Heart left ventricle (tissue), 16 donors: Measurements from ENCODE around the gene DNAJB2. TPM values are rescaled to one million over a fixed set of nuclear protein-coding genes. Genes with fewer than 3 reads are reported as not detected.
A peak's percentile ranks its signal among the peaks of the same experiment; 100 is the strongest.
"Not testable (repeated sequence)": the region's sequence is repeated elsewhere in the genome, so short reads cannot be mapped to it uniquely, and the experiment has no call there.

Experiments used
- ATAC-seq, 4 donors: fragments of 200-7000 bp; cut with Tn5 transposase; one replicate each; pipeline ENCODE4 v1.9.1; 2020 to 2022; ENCODE audit warnings: moderate library complexity in 4 of 4, mild to moderate bottlenecking in 3 of 4, moderate number of reproducible peaks in 1 of 4
- DNase-seq, 5 donors: peaks; one replicate each; pipeline ENCODE4 v3.0.0-alpha.2; 2020
- H3K27ac ChIP-seq, 12 donors: fragments of 200-600 bp; sonication (generic) in 4 of 12; one replicate each; pipeline versions ENCODE4 v1.5.0 to v1.8.0; 2016 to 2022; ENCODE audit warnings: mild to moderate bottlenecking in 2 of 12
- H3K27me3 ChIP-seq, 9 donors: fragments of 200-600 bp; sonication (generic) in 2 of 9; one replicate each; pipeline versions ENCODE4 v1.5.1 to v1.8.0; 2016 to 2022; ENCODE audit warnings: mild to moderate bottlenecking in 3 of 9
- H3K36me3 ChIP-seq, 9 donors: fragments of 200-600 bp; sonication (generic) in 2 of 9; one replicate each; pipeline versions ENCODE4 v1.5.0 to v1.8.0; 2018 to 2022; ENCODE audit warnings: mild to moderate bottlenecking in 2 of 9
- H3K4me1 ChIP-seq, 12 donors: fragments of 200-600 bp; sonication (generic) in 4 of 12; one replicate each; pipeline versions ENCODE4 v1.5.0 to v1.8.0; 2016 to 2022; ENCODE audit warnings: mild to moderate bottlenecking in 3 of 12
- H3K4me3 ChIP-seq, 12 donors: fragments of 200-600 bp; sonication (generic) in 4 of 12; one replicate each; pipeline versions ENCODE4 v1.5.0 to v1.8.0; 2017 to 2022; ENCODE audit warnings: mild to moderate bottlenecking in 9 of 12, moderate library complexity in 4 of 12
- H3K9me3 ChIP-seq, 12 donors: fragments of 200-600 bp; sonication (generic) in 4 of 12; one replicate each; pipeline versions ENCODE4 v1.5.0 to v1.8.0; 2016 to 2022; ENCODE audit warnings: mild to moderate bottlenecking in 1 of 12
- POLR2A ChIP-seq, 2 donors: fragments of 450-650 bp; IDR thresholded peaks; one replicate each; pipeline ENCODE4 v1.6.1; 2017; ENCODE audit warnings: antibody characterized with exemption in 2 of 2, mild to moderate bottlenecking in 2 of 2, moderate library complexity in 2 of 2
- WGBS, 4 donors: extraction: QIAGEN DNeasy Blood & Tissue Kit in 2 of 4; methylation state at CpG; one replicate each; pipeline versions ENCODE4 v1.1.5 to v1.1.7; 2013 to 2018; 5-methylcytosine and 5-hydroxymethylcytosine counted together
- intact Hi-C, 10 donors: fragments of 100-400 bp; cut with DNase I; formaldehyde crosslinking; loops; one replicate each; pipeline versions ENCODE4 v1.11.1 to v1.14.2; 2022
- polyA plus RNA-seq, 2 donors: library from polyadenylated mRNA; stranded (reverse); fragments of 200-250 nt; gene quantifications; one replicate each; pipeline ENCODE4 v1.2.3, GENCODE V29; 2013
- total RNA-seq, 9 donors: library from RNA; depleted of rRNA in 2 of 9; stranded (reverse); fragments of >200 nt in 2 of 9; fragmentation: NEBNext Ultra II Directional in 3 of 9; extraction: Animal tissue kit (Norgen Biotek cat#: 25700) in 3 of 9; gene quantifications; one replicate each; pipeline versions ENCODE4 v1.1.0 to v1.2.4, GENCODE V29; 2016 to 2023
- TF ChIP-seq, protein P1 (sequence below), 12 donors: fragments of 200-600 bp; sonication (generic) in 4 of 12; IDR thresholded peaks; one replicate each; pipeline versions ENCODE4 v1.5.0 to v1.8.0; 2018 to 2022; ENCODE audit warnings: antibody characterized with exemption in 12 of 12, mild to moderate bottlenecking in 5 of 12
- donor health status: ischemic (EF 13 %, LVEDD 7.1; RV severe dilation, severe dysfunction).
- donor health status: healthy with polysubstance abuse.
- donor health status: DM: no; HTN: yes; CAD: no.
- donor health status: DM: no; HTN: no; CAD: no.
- donor health status: ischemic (EF 25% LVEDD 6.9; RV normal size, moderate dysfunction).
- donor health status: ischemic (EF 25% LVEDD 5.7; RV mildly dilated, moderate dysfunction).
- donor health status: healthy.
- donor health status: DM: yes; HTN: yes; CAD: no.
- donor health status: ischemic (EF 35%, LVEDD 5.7; RV mildly dilated, moderate dysfunction).
- donor health status: nonischemic (EF 11% LVEDD 7.7; RV severe dilation, severe dysfunction).
- donor health status: DM: yes; HTN: yes; CAD: no.
- donor health status: PGD.
- donor health status: ischemic (EF 29% LVEDD 5.4; RV normal size, mild dysfunction).
- donor health status: nonischemic (EF 23%, LVEDD 6.1; RV moderate dilation, normal function).

DNAJB2 gene
- total and polyA plus RNA-seq, 11 donors: 61.3 to 181 (median 74.9) TPM

DNA sequence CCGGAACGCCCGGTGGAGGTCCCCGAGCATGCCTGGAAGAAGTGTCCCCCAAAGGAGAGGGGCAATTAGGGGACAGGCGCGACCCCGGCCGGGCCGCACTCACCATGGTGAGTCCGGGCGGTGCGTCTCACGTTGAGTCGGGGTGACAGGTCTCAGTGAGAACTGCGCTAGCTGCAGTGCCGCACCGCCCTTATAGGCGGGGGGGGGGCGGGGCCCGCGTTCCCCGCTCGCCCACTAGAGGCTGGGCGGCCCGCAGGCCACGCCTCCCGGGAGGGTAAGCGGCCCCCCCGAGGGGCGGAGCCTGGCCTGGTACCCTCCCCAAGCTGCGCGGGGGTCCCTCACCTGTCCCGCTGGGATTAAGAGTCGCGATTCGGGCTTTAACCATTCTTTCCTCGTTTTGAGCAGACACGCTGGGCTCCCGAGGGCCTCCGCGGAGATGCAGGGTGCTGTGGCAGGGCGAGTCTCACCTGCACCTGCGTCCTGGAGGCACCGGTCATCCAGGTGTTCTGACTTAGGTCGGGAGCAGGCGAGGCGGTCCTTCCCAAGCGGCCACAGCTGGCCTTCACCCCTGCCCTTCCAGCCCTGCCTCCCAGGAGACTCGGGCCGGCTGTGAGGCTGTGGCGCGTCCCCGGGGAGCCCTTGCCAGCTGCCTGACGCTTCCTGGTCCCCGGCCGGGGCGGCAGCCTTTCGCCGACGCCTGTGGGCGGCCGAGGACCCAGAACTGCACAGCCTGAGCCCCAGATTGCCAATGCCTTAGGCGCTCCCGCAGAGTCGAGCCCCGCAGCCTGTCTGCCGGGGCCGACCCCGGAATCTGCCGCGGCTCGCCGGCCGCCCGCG lies 25.2 kb upstream of the DNAJB2 start, which contains the start of gene TUBA4A:
Gene TUBA4A, minus strand, starts transcription at position 166 of the 837 bp plus-strand sequence. Its CDS starts 60 bp downstream, at position 106.
- DNase-seq: peak; percentile 86 to 93 (median 88)
- H3K4me3 ChIP-seq: peak within 1 kb of the TSS; percentile 54 to 92 (median 74)
- peak within 1 kb of the TSS; percentile 7 to 91 (median 87) for H3K27ac ChIP-seq
- H3K36me3 ChIP-seq: peaks cover 0 to 23% (median 12%) of the 10 kb centered on the region in 9 donors
- ATAC-seq: peak; percentile 82 to 93 (median 92)
- TF ChIP-seq, protein P1, sequence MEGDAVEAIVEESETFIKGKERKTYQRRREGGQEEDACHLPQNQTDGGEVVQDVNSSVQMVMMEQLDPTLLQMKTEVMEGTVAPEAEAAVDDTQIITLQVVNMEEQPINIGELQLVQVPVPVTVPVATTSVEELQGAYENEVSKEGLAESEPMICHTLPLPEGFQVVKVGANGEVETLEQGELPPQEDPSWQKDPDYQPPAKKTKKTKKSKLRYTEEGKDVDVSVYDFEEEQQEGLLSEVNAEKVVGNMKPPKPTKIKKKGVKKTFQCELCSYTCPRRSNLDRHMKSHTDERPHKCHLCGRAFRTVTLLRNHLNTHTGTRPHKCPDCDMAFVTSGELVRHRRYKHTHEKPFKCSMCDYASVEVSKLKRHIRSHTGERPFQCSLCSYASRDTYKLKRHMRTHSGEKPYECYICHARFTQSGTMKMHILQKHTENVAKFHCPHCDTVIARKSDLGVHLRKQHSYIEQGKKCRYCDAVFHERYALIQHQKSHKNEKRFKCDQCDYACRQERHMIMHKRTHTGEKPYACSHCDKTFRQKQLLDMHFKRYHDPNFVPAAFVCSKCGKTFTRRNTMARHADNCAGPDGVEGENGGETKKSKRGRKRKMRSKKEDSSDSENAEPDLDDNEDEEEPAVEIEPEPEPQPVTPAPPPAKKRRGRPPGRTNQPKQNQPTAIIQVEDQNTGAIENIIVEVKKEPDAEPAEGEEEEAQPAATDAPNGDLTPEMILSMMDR (IDR thresholded peaks at IDR 0.05): peak in 5 of 12 donors; percentile 13 to 26 (median 19)
- peak; percentile 88 to 99 for TF ChIP-seq POLR2A (IDR thresholded peaks at IDR 0.05)
- peaks cover 0 to 24% (median 0%) of the 10 kb centered on the region in 9 donors for H3K27me3 ChIP-seq
- H3K4me1 ChIP-seq: peaks cover 6 to 57% (median 39%) of the 10 kb centered on the region in 12 donors
- intact Hi-C loops: loop anchor here in 1 of 10 donors (2.0 kb wide), 1 partner anchor 25 kb away; the partner anchor contains the start of gene DNAJB2
- 0 to 1% (median 0%) methylated on average over 35 to 76 of the region's 76 CpGs for WGBS, 4 donors
- H3K9me3 ChIP-seq: no peaks in the 10 kb centered on the region

DNA sequence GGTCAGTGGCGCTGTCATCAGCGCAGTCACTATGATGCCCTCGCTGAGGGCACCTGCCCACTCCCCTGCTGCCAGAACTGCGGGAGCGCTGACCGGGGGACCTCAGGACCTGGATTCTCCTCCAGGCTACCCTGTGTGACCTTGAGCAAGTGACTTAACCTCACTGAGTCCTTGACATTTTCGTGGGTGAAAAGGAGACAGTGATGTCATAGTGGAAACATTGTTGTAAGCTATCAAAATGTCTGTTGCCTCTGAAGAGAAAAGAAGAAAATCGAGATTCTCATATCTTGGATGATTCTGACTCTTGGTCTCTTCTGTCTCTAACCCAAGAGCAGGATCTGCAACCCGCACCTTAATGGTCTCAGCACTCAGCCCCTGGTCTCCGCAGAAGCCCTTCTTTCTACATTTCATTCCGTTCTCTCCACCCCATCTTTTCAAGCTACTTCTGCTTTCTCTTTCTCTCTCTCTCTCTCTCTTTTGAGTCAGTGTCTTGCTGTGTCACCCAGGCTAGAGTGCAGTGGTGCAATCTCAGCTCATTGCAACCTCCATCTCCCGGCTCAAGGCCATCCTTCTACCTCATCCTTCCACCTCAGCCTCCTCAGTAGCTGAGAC lies 24.5 kb upstream of the DNAJB2 start:
- Histone ChIP-seq H3K4me1 (peaks cover under 1 to 49% (median 31%) of the 10 kb centered on the region in 12 donors), H3K27ac (peak overlapping the region in 10 of 12 donors; percentile 82 to 91 (median 87)), H3K9me3 (no peaks in the 10 kb centered on the region), H3K4me3 (peak overlapping the region; percentile 54 to 92 (median 74)), H3K27me3 (peaks cover 0 to 24% (median 0%) of the 10 kb centered on the region in 9 donors), H3K36me3 (peaks cover 0 to 17% (median 9%) of the 10 kb centered on the region in 9 donors)
- peak in 1 of 5 donors; percentile 39 for DNase-seq
- no peak for TF ChIP-seq POLR2A (IDR thresholded peaks at IDR 0.05)
- TF ChIP-seq, protein P1 (IDR thresholded peaks at IDR 0.05): no peak
- intact Hi-C loops: no loop called here
- 20 to 28% (median 26%) methylated on average over 9 to 12 of the region's 12 CpGs for WGBS, 4 donors
- peak in 2 of 4 donors; percentile 14 to 15 for ATAC-seq

DNA sequence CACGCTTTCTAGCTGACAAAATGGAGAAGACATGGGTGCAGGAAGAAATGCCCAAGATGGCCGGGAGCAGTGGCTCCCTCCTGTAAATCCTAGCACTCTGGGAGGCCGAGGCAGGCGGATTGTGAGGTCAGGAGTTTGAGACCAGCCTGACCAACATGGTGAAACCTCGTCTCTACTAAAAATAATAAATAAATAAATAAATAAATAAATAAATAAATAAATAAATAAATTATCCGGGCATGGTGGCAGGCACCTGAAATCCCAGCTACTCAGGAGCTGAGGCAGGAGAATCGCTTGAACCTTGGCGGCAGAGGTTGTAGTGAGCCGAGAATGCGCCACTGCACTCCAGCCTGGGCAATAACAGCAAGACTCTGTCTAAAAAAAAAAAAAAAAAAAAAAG lies 20.2 kb upstream of the DNAJB2 start:
- 88 to 89% (median 88%) methylated on average over 10 of the region's 10 CpGs for WGBS, 4 donors
- H3K4me1 ChIP-seq: peaks cover 0 to 12% (median 9%) of the 10 kb centered on the region in 12 donors

DNA sequence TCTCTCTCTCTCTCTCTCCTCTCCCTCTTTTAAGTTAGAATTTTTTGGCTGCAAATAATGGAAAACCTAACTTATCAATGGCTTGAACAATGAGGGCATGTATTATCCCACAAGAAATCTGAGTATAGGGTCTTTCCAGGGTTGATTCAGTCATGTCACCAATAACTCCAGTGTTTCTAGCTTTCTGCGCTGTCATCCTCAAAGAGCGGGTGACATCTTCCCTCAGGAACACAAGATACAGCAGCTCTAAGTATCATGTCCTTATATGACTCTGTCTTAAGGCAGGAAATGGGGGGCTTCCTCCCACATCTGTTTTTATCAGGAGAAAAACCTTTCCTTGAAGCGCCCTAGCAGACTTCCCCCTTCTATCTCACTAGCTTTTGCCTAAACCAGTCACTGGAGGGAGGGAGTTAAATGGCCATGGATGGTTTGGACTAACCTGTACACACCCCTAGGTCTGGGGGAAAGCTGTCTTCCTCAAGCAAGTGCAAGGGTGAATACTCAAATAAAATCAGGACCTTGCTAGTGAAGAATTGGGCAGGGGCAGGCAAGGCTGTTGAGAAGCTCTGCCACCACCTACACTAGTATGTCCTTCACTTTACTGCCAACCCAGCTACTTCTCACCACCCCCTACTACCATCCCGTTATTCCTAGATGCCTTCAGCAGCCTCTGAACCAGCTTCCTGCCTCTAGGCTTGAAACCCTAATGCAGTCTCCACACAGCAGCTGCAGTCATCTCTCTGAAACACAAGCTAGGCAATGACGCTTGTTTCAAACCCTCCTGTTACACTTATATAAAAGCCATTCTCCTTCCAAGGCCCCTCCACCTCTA lies 17.9 kb upstream of the DNAJB2 start:
- DNase-seq (no peak), ATAC-seq (no peak)
- TF ChIP-seq, protein P1 (IDR thresholded peaks at IDR 0.05): no peak
- no peak for TF ChIP-seq POLR2A (IDR thresholded peaks at IDR 0.05)
- 37 to 47% (median 45%) methylated on average over 5 of the region's 5 CpGs for WGBS, 4 donors
- Histone ChIP-seq H3K4me3 (no peak overlapping the region), H3K4me1 (no peaks in the 10 kb centered on the region), H3K27ac (no peak overlapping the region), H3K9me3 (no peaks in the 10 kb centered on the region), H3K36me3 (no peaks in the 10 kb centered on the region), H3K27me3 (peaks cover 0 to 15% (median 0%) of the 10 kb centered on the region in 9 donors)
- intact Hi-C loops: no loop called here

More for the DNA sequence above, 20.2 kb upstream of the DNAJB2 start:
- H3K27me3 ChIP-seq: peaks cover 0 to 24% (median 5%) of the 10 kb centered on the region in 9 donors
- ATAC-seq, intact Hi-C loops, DNase-seq, H3K36me3 ChIP-seq, H3K4me3 ChIP-seq, H3K9me3 ChIP-seq, H3K27ac ChIP-seq: not testable (repeated sequence)
